SH-SY5Y (cell line): Measurements from ENCODE around the gene MAD2L1BP.

Source experiments
- GATA2 ChIP-seq: IDR thresholded peaks from 2 replicates; pipeline ENCODE4 v1.6.1; 2011; ENCODE audit warnings: mild to moderate bottlenecking, low read depth, low read length
- GATA3 ChIP-seq: IDR thresholded peaks from 2 replicates; pipeline ENCODE4 v1.6.1; 2011; ENCODE audit warnings: low read depth, mild to moderate bottlenecking, low read length, moderate library complexity

DNA sequence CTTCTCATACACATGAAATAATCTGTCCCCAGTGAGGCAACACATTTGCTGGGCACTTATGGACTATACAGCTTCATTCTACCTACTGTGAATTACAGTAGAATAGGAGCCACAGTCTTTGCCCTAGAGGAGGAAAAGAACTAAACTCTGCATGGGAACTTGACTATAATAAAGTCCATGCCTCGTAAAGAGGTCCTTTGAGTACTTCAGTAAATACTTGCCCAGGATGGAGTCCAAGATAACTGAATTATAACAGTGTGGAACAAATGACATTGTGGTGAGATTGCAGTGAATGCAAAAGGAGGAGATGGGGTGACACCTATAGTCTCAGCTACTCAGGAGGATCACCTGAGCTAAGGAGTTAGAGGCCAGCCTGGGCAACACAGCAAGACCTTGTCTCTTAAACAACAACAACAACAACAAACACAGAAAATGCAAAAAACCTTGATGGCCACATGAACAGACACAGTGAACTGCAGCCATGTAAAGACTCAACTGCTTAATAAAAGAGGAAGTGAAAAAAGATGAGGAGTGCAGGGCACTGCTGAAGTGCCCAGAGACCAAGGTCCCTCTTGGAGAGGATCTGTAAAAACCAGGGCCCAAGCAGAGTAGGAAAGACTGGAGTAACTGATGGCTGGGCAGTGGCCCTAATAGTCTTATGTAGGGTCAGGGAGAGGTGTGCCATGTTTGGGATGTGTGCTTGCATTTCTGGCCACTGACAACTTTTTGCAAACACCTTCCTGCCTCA lies 48.2 kb downstream of the MAD2L1BP start:
- TF ChIP-seq GATA2: no peak
- no peak for TF ChIP-seq GATA3
